ENCODE data around the gene RCC2. TPM values are rescaled to one million over a fixed set of nuclear protein-coding genes. Genes with fewer than 3 reads are reported as not detected.

The RCC2 gene
- total and polyA plus RNA-seq, 2 of the 4 experiments (the other 2 are of a cell fraction) = 24.0 to 38.9 TPM

- in situ Hi-C loops (cut with MboI; ENCODE audit: low sequenced_read_pairs) = loop anchor here (5.0 kb wide), 2 partner anchors 279 to 344 kb away; no protein-coding TSS in a partner anchor
- Histone ChIP-seq H3K23ac (ENCODE audit: low read depth, low read length) (no peak overlapping the region), H4K20me1 (ENCODE audit: insufficient read depth, low read length) (peaks cover 14% of the 10 kb centered on the region), H2AFZ (replicated peaks; ENCODE audit: low read length, poor library complexity) (peak overlapping the region; percentile 34), H4K5ac (ENCODE audit: low read depth, low read length) (no peak overlapping the region), H2BK5ac (ENCODE audit: low read depth, low read length, poor library complexity, severe bottlenecking) (no peak overlapping the region), H3K4me1 (ENCODE audit: control insufficient read depth, insufficient read depth, low read length) (peaks cover 2% of the 10 kb centered on the region; the same call in 1 of the 2 replicates), H3K4me3 (ENCODE audit: insufficient read depth, low read depth, low read length) (no peak overlapping the region), H4K91ac (ENCODE audit: insufficient read depth, low read depth, low read length) (no peak overlapping the region), H2AK5ac (ENCODE audit: low read depth, low read length) (no peak overlapping the region), H3K4me2 (ENCODE audit: low read depth, low read length) (no peak overlapping the region), H3K9ac (ENCODE audit: low read depth, low read length) (no peak overlapping the region), H3K14ac (replicated peaks; ENCODE audit: low read depth, low read length) (no peak overlapping the region), H2BK15ac (ENCODE audit: low read depth, low read length) (no peak overlapping the region), H3K27ac (ENCODE audit: insufficient read depth, low read length) (no peak overlapping the region), H3K9me3 (ENCODE audit: control insufficient read depth, insufficient read depth, low read length) (no peaks in the 10 kb centered on the region), H2BK20ac (ENCODE audit: low read depth, low read length) (no peak overlapping the region), H4K8ac (ENCODE audit: low read depth in 2 of 2, low read length in 2 of 2) (no peak overlapping the region), H3K56ac (ENCODE audit: extremely low read depth, insufficient read depth, low read length) (no peak overlapping the region), H3K9me1 (ENCODE audit: insufficient read depth, low read length) (no peaks in the 10 kb centered on the region; the same call in 1 of the 2 replicates), H2BK120ac (ENCODE audit: low read depth, low read length) (no peak overlapping the region), H2AK9ac (replicated peaks; ENCODE audit: low read depth, low read length, poor library complexity) (peak overlapping the region; percentile 11), H3K79me1 (ENCODE audit: low read depth in 1 of 2, low read length in 2 of 2) (peaks cover 0 to 16% of the 10 kb centered on the region in 2 experiments; a peak in 2 of 4 replicates), H3K36me3 (ENCODE audit: control insufficient read depth, insufficient read depth, low read length) (peaks cover 27% of the 10 kb centered on the region), H3K18ac (ENCODE audit: low read depth, low read length) (no peak overlapping the region), H3K4ac (ENCODE audit: low read depth, low read length) (no peak overlapping the region), H3K27me3 (ENCODE audit: control insufficient read depth, insufficient read depth, low read length) (no peaks in the 10 kb centered on the region)
- ATAC-seq (ENCODE audit: low read depth) = peak; percentile 93
- dilution Hi-C loops (cut with HindIII; ENCODE audit: low sequenced_read_pairs, unreplicated experiment) = no loop called here
- POLR2A ChIA-PET (ENCODE audit: unreplicated experiment) = no interaction called here
- CTCF ChIA-PET = interaction anchor here (0.8 kb wide), 1 partner anchor 237 kb away, joined by 3 read pairs; no protein-coding TSS in a partner anchor
- BruUV-seq (replicated peaks) = no TSS peak
- 64% methylated on average over 7 of the region's 15 CpGs; no CpG with 5 or more reads in 1 of the 2 experiments for WGBS, 2 experiments (ENCODE audit: extremely low coverage in 2 of 2, insufficient read length in 1 of 2)
- intact Hi-C loops (cut with micrococcal nuclease) = loop anchor here (1.0 to 5.0 kb wide), 2 partner anchors 169 to 281 kb away; no protein-coding TSS in a partner anchor
- TF ChIP-seq SMC3 (IDR thresholded peaks at IDR 0.05; ENCODE audit: low read depth, low read length) (peak; percentile 69), POLR2A (IDR thresholded peaks at IDR 0.05; ENCODE audit: low read depth, low read length) (no peak), RCOR1 (IDR thresholded peaks at IDR 0.05; ENCODE audit: insufficient replicate concordance, low read length) (no peak), CTCF (conservative IDR thresholded peaks at IDR 0.05; ENCODE audit: low read depth, low read length) (peak; percentile 67), RAD21 (IDR thresholded peaks at IDR 0.05; ENCODE audit: low read length) (peak; percentile 65), ELK1 (IDR thresholded peaks at IDR 0.05; ENCODE audit: borderline replicate concordance, low read depth, low read length) (no peak)
- DNase-seq = peak; percentile 44
Observed at GRCh38 chr1:17405898-17406759, 33.3 kb downstream of the RCC2 start.
